GM12878 (cell line): ENCODE data around the gene LAYN.

Source experiments
- CEBPB ChIP-seq, 2 experiments: fragments of 150-350 bp in 1 of 2; IDR thresholded peaks; 2 replicates each; pipeline ENCODE4 v1.6.1; 2012 to 2014; ENCODE audit warnings: low read depth in 2 of 2, low read length in 2 of 2, borderline replicate concordance in 1 of 2, inconsistent platforms in 1 of 2
- GABPA ChIP-seq: IDR thresholded peaks from 2 replicates; pipeline ENCODE4 v1.6.1; 2014; ENCODE audit warnings: antibody characterized with exemption, low read depth, mild to moderate bottlenecking, inconsistent platforms
- MXI1 ChIP-seq: fragments of 150-350 bp; IDR thresholded peaks from 2 replicates; pipeline ENCODE4 v1.6.1; 2011; ENCODE audit warnings: low read depth, mild to moderate bottlenecking, inconsistent platforms, low read length, improper control_type of control experiment
- NRF1 ChIP-seq: conservative IDR thresholded peaks from 2 replicates; pipeline ENCODE4 v1.6.1; 2011; ENCODE audit warnings: mild to moderate bottlenecking, low read depth, low read length, improper control_type of control experiment
- POLR2AphosphoS5 ChIP-seq: IDR thresholded peaks from 2 replicates; pipeline ENCODE4 v1.6.1; 2011; ENCODE audit warnings: mild to moderate bottlenecking, low read length, inconsistent platforms
- SIN3A ChIP-seq: IDR thresholded peaks from 2 replicates; pipeline ENCODE4 v1.6.1; 2012; ENCODE audit warnings: low read depth, low read length, improper control_type of control experiment
- SMARCA5 ChIP-seq: fragments of 450-650 bp; IDR thresholded peaks from 2 replicates; pipeline ENCODE4 v1.6.1; 2017; ENCODE audit warnings: mild to moderate bottlenecking
- SP1 ChIP-seq: IDR thresholded peaks from one replicate; pipeline ENCODE4 v1.6.1; 2011; ENCODE audit warnings: low read depth, low read length
- TARDBP ChIP-seq: IDR thresholded peaks from 2 replicates; pipeline ENCODE4 v1.6.1; 2016; ENCODE audit warnings: borderline replicate concordance
- TCF7 ChIP-seq: IDR thresholded peaks from 2 replicates; pipeline ENCODE4 v1.6.1; 2014; ENCODE audit warnings: antibody characterized with exemption, borderline replicate concordance
- ZBED1 ChIP-seq: IDR thresholded peaks from 2 replicates; pipeline ENCODE4 v1.6.1; 2016; ENCODE audit warnings: borderline replicate concordance
- TF ChIP-seq, protein P1 (sequence below): fragments of 450-650 bp; IDR thresholded peaks from 2 replicates; pipeline ENCODE4 v1.6.1; 2017; ENCODE audit warnings: borderline replicate concordance
- TF ChIP-seq, protein P2 (sequence below): IDR thresholded peaks from 2 replicates; pipeline ENCODE4 v1.6.1; 2011; ENCODE audit warnings: low read depth, mild to moderate bottlenecking, low read length, moderate library complexity, borderline replicate concordance; ENCODE audit errors: extremely low read depth

DNA sequence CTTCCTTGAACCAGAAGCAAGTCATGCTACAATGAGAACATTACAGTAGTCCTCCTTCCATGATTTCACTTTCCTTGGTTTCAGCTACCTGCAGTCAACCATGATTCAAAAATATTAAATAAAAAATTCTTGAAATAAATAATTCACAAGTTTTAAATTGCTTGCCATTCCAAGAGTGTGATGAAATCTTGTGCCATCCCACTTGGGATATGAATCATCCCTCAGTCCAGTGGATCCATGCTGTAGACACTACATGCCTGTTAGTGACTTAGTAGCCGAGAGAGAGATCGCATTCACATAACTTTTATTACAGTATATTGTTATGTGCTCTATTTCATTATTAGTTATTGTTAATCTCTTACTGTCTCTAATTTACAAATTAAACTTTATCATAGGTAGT, 20.0 kb upstream of the LAYN start:
- TF ChIP-seq SP1 (no peak), TARDBP (no peak), NRF1 (no peak), SIN3A (no peak), MXI1 (no peak), SMARCA5 (no peak), TCF7 (no peak), GABPA (no peak), POLR2AphosphoS5 (no peak), CEBPB (IDR thresholded peaks at IDR 0.05; ENCODE audit: borderline replicate concordance in 1 of 2, low read depth in 2 of 2, low read length in 2 of 2) (no peak), ZBED1 (no peak)
- TF ChIP-seq, protein P1, sequence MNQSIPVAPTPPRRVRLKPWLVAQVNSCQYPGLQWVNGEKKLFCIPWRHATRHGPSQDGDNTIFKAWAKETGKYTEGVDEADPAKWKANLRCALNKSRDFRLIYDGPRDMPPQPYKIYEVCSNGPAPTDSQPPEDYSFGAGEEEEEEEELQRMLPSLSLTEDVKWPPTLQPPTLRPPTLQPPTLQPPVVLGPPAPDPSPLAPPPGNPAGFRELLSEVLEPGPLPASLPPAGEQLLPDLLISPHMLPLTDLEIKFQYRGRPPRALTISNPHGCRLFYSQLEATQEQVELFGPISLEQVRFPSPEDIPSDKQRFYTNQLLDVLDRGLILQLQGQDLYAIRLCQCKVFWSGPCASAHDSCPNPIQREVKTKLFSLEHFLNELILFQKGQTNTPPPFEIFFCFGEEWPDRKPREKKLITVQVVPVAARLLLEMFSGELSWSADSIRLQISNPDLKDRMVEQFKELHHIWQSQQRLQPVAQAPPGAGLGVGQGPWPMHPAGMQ = no peak
- TF ChIP-seq, protein P2, sequence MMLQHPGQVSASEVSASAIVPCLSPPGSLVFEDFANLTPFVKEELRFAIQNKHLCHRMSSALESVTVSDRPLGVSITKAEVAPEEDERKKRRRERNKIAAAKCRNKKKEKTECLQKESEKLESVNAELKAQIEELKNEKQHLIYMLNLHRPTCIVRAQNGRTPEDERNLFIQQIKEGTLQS = no peak
